NCI-H146 treated with DMSO at 0.1 percent for 48 hours (cell line): ENCODE measurements around the gene COA8.
"Not testable (repeated sequence)": the region's sequence is repeated elsewhere in the genome, so short reads cannot be mapped to it uniquely, and the experiment has no call there.

Source experiments
- DNase-seq: peaks from one replicate; lab custom pipeline; 2025; ENCODE audit not compliant: unreplicated experiment; lab: John Stamatoyannopoulos, UW

Gene COA8

GRCh38 chr14:103568952-103569351 lies 6.2 kb downstream of the COA8 start:
- DNase-seq = peak; percentile 98

- no peak for DNase-seq
Observed at GRCh38 chr14:103569408-103569807, 6.6 kb downstream of the COA8 start.

- no peak for DNase-seq
Observed at GRCh38 chr14:103574104-103574503, 11.3 kb downstream of the COA8 start.

- DNase-seq = no peak
Observed at GRCh38 chr14:103574707-103575285, 12.0 kb downstream of the COA8 start.

GRCh38 chr14:103576371-103577024 lies 13.7 kb downstream of the COA8 start:
- DNase-seq = no peak

- DNase-seq = no peak
Observed at GRCh38 chr14:103578401-103579075, 15.8 kb downstream of the COA8 start.

- DNase-seq = no peak
Observed at GRCh38 chr14:103581206-103581605, 18.4 kb downstream of the COA8 start.

- no peak for DNase-seq
Observed at GRCh38 chr14:103581954-103582703, 19.4 kb downstream of the COA8 start.

- DNase-seq = no peak
Observed at GRCh38 chr14:103584326-103584915, 21.7 kb downstream of the COA8 start.

- no peak for DNase-seq
Observed at GRCh38 chr14:103593577-103593976, 30.8 kb downstream of the COA8 start.

GRCh38 chr14:103594265-103594664 lies 31.5 kb downstream of the COA8 start:
- peak; percentile 28 for DNase-seq

- no peak for DNase-seq
Observed at GRCh38 chr14:103597623-103598377, 35.0 kb downstream of the COA8 start.

GRCh38 chr14:103600503-103600902 lies 37.7 kb downstream of the COA8 start:
- DNase-seq = no peak

- no peak for DNase-seq
Observed at GRCh38 chr14:103604620-103605019, 41.9 kb downstream of the COA8 start.

GRCh38 chr14:103606963-103607668 lies 44.4 kb downstream of the COA8 start:
- peak; percentile 94 for DNase-seq

GRCh38 chr14:103607822-103608221 lies 45.1 kb downstream of the COA8 start:
- no peak for DNase-seq

- not testable (repeated sequence) for DNase-seq
Observed at GRCh38 chr14:103609081-103609480, 46.3 kb downstream of the COA8 start.

- no peak for DNase-seq
Observed at GRCh38 chr14:103611215-103611614, 48.5 kb downstream of the COA8 start.

- DNase-seq = no peak
Observed at GRCh38 chr14:103613517-103613916, 50.8 kb downstream of the COA8 start.
